ENCODE data around the gene ITGAV.

ITGAV gene

GRCh38 chr2:186644791-186645190 lies 54.9 kb downstream of the ITGAV start:
- no peaks in the 10 kb centered on the region for H3K4me1 ChIP-seq (ENCODE audit: control insufficient read depth, insufficient read depth, low read length)
- no peaks in the 10 kb centered on the region for H3K9me3 ChIP-seq (ENCODE audit: control insufficient read depth, insufficient read depth, low read depth, low read length)
- CTCF ChIA-PET: interaction anchor here (0.6 to 6.2 kb wide), 3 partner anchors 115 to 146 kb away, joined by 3 to 74 read pairs (median 11); no protein-coding TSS in a partner anchor
- TF ChIP-seq ZNF76 (tag by site-specific recombination; IDR thresholded peaks at IDR 0.05; ENCODE audit: borderline replicate concordance, low read depth): no peak
- H3K36me3 ChIP-seq (ENCODE audit: control insufficient read depth in 2 of 2, insufficient read depth in 1 of 2, low read length in 2 of 2): peaks cover 30 to 32% of the 10 kb centered on the region in 2 experiments
- H3K27ac ChIP-seq (ENCODE audit: extremely low read depth, low read depth, low read length): no peak overlapping the region
- no peak overlapping the region for H3K4me3 ChIP-seq (ENCODE audit: low read depth, low read length)
- POLR2A ChIA-PET: no interaction called here

- POLR2A ChIA-PET: no interaction called here
- peaks cover 26 to 37% of the 10 kb centered on the region in 2 experiments for H3K36me3 ChIP-seq (ENCODE audit: control insufficient read depth in 2 of 2, insufficient read depth in 1 of 2, low read length in 2 of 2)
- no peak overlapping the region for H3K27ac ChIP-seq (ENCODE audit: extremely low read depth, low read depth, low read length)
- no peaks in the 10 kb centered on the region for H3K4me1 ChIP-seq (ENCODE audit: control insufficient read depth, insufficient read depth, low read length)
- H3K4me3 ChIP-seq (ENCODE audit: low read depth, low read length): no peak overlapping the region
- no peaks in the 10 kb centered on the region for H3K9me3 ChIP-seq (ENCODE audit: control insufficient read depth, insufficient read depth, low read depth, low read length)
- CTCF ChIA-PET: interaction anchor here (0.6 kb wide), 1 partner anchor 369 kb away, joined by 3 read pairs; no protein-coding TSS in a partner anchor
- TF ChIP-seq ZNF513 (tag by site-specific recombination; IDR thresholded peaks at IDR 0.05): no peak
- no peak for TF ChIP-seq KLF7 (tag by site-specific recombination; IDR thresholded peaks at IDR 0.05; ENCODE audit: borderline replicate concordance)
- TF ChIP-seq ZNF398 (tag by site-specific recombination; IDR thresholded peaks at IDR 0.05): no peak
- no peak for TF ChIP-seq ZNF596 (tag by site-specific recombination; IDR thresholded peaks at IDR 0.05)
- TF ChIP-seq ZNF248 (tag by site-specific recombination; IDR thresholded peaks at IDR 0.05): no peak
- no peak for TF ChIP-seq ZNF354C (tag by site-specific recombination; IDR thresholded peaks at IDR 0.05; ENCODE audit: borderline replicate concordance, low read depth)
- no peak for TF ChIP-seq ZNF10 (tag by site-specific recombination; IDR thresholded peaks at IDR 0.05)
- no peak for TF ChIP-seq ZNF280D (tag by site-specific recombination; IDR thresholded peaks at IDR 0.05)
- no peak for TF ChIP-seq PBX3 (CRISPR knock-in tag; IDR thresholded peaks at IDR 0.05)
- TF ChIP-seq OSR2 (tag by site-specific recombination; IDR thresholded peaks at IDR 0.05): no peak
- no peak for TF ChIP-seq ZSCAN30 (tag by site-specific recombination; IDR thresholded peaks at IDR 0.05)
- TF ChIP-seq MEIS1 (CRISPR knock-in tag; IDR thresholded peaks at IDR 0.05; ENCODE audit: borderline replicate concordance): no peak
- no peak for TF ChIP-seq ZSCAN5A (tag by site-specific recombination; IDR thresholded peaks at IDR 0.05)
- TF ChIP-seq ZBTB48 (tag by site-specific recombination; IDR thresholded peaks at IDR 0.05): no peak
- no peak for TF ChIP-seq ZNF433 (tag by site-specific recombination; IDR thresholded peaks at IDR 0.05; ENCODE audit: low read depth)
- no peak for TF ChIP-seq ZNF121 (tag by site-specific recombination; IDR thresholded peaks at IDR 0.05)
- no peak for TF ChIP-seq ZNF311 (tag by site-specific recombination; IDR thresholded peaks at IDR 0.05; ENCODE audit: borderline replicate concordance)
Measured at GRCh38 chr2:186645999-186646398, 56.1 kb downstream of the ITGAV start.

Data from HEK293 (cell line).